ENCODE measurements around the gene SMOC2. TPM values are rescaled to one million over a fixed set of nuclear protein-coding genes. Genes with fewer than 3 reads are reported as not detected.
"Not testable (repeated sequence)": the region's sequence is repeated elsewhere in the genome, so short reads cannot be mapped to it uniquely, and the experiment has no call there.

The SMOC2 gene
- total and polyA plus RNA-seq, 12 donors: 6.6 to 39.1 (median 17.6) TPM

GRCh38 chr6:168563656-168564055 lies 122.7 kb downstream of the SMOC2 start:
- no peak overlapping the region for H3K27ac ChIP-seq
- no peak for ATAC-seq
- no peak for DNase-seq
- H3K4me3 ChIP-seq: no peak overlapping the region
- H3K4me1 ChIP-seq: peaks cover 0 to 10% (median 0%) of the 10 kb centered on the region in 9 donors
- intact Hi-C loops (cut with DNase I): no loop called here
- TF ChIP-seq, protein P1, sequence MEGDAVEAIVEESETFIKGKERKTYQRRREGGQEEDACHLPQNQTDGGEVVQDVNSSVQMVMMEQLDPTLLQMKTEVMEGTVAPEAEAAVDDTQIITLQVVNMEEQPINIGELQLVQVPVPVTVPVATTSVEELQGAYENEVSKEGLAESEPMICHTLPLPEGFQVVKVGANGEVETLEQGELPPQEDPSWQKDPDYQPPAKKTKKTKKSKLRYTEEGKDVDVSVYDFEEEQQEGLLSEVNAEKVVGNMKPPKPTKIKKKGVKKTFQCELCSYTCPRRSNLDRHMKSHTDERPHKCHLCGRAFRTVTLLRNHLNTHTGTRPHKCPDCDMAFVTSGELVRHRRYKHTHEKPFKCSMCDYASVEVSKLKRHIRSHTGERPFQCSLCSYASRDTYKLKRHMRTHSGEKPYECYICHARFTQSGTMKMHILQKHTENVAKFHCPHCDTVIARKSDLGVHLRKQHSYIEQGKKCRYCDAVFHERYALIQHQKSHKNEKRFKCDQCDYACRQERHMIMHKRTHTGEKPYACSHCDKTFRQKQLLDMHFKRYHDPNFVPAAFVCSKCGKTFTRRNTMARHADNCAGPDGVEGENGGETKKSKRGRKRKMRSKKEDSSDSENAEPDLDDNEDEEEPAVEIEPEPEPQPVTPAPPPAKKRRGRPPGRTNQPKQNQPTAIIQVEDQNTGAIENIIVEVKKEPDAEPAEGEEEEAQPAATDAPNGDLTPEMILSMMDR (IDR thresholded peaks at IDR 0.05): no peak
- H3K9me3 ChIP-seq: no peaks in the 10 kb centered on the region
- peaks cover 0 to 12% (median 0%) of the 10 kb centered on the region in 7 donors for H3K27me3 ChIP-seq
- H3K36me3 ChIP-seq: no peaks in the 10 kb centered on the region
- WGBS, 2 donors: 71 to 79% methylated on average over 11 of the region's 11 CpGs

GRCh38 chr6:168565112-168565511 lies 124.1 kb downstream of the SMOC2 start:
- Histone ChIP-seq H3K4me1 (peaks cover 0 to under 1% (median 0%) of the 10 kb centered on the region in 9 donors), H3K27ac (no peak overlapping the region), H3K27me3 (peaks cover 0 to 12% (median 0%) of the 10 kb centered on the region in 7 donors), H3K4me3 (no peak overlapping the region), H3K36me3 (no peaks in the 10 kb centered on the region), H3K9me3 (no peaks in the 10 kb centered on the region)
- 87 to 89% methylated on average over 4 of the region's 4 CpGs for WGBS, 2 donors
- intact Hi-C loops (cut with DNase I): no loop called here
- TF ChIP-seq, protein P1 (IDR thresholded peaks at IDR 0.05): no peak
- DNase-seq (no peak), ATAC-seq (no peak)

DNA sequence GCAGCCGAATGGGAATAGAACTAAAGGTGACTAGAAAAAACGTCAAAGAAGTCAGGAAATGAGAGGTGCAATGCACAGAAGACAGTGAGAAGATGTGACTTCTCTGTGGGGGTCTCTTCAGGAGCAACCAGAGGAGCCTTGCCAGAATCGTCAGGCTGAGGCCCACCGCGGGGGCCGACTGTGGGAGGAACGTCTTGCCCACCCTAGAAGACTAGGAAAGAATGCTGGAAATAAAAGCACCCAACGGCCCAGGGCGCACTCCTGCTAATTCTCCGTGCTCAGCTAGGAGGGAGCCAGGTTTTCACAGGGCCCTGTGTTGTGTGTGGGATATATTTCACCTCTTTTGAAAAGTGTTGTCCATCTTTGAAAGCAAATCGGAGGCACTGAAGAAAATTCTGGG lies 129.2 kb downstream of the SMOC2 start:
- H3K27me3 ChIP-seq: peaks cover 0 to 10% (median 3%) of the 10 kb centered on the region in 7 donors
- H3K36me3 ChIP-seq: no peaks in the 10 kb centered on the region
- no peak for DNase-seq
- WGBS, 2 donors: 77 to 82% methylated on average over 11 of the region's 11 CpGs
- no peak for ATAC-seq
- no peak overlapping the region for H3K27ac ChIP-seq
- no peaks in the 10 kb centered on the region for H3K9me3 ChIP-seq
- no peak overlapping the region for H3K4me3 ChIP-seq
- TF ChIP-seq, protein P1 (IDR thresholded peaks at IDR 0.05): no peak
- intact Hi-C loops (cut with DNase I): loop anchor here in 1 of 10 donors (10.0 kb wide), 1 partner anchor 105 kb away; no protein-coding TSS in a partner anchor
- peaks cover 0 to 12% (median 0%) of the 10 kb centered on the region in 9 donors for H3K4me1 ChIP-seq

DNA sequence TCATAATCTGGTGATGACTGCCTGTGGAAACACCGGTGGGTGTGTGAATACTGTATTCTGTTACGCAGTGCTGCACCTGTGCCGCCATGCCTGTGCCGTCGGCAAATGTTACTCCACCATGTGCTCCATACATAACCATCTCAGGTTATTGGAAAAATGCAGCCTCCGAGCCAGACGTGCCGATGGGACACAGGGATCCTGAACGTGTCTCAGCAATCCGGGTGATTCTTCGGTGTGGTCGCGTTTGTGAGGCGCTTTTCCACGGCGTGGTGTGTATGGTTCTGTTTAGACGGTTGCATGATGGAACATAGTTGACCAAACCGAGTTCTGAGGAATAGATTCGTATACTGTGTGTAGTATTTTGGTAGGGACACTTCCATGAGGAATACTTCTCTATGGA lies 130.3 kb downstream of the SMOC2 start:
- H3K4me3 ChIP-seq: no peak overlapping the region
- TF ChIP-seq, protein P1 (IDR thresholded peaks at IDR 0.05): no peak
- ATAC-seq (no peak), DNase-seq (no peak)
- peaks cover 0 to 12% (median 0%) of the 10 kb centered on the region in 9 donors for H3K4me1 ChIP-seq
- WGBS, 2 donors: 95 to 96% methylated on average over 19 of the region's 19 CpGs
- H3K27ac ChIP-seq: no peak overlapping the region
- intact Hi-C loops (cut with DNase I): loop anchor here in 1 of 10 donors (10.0 kb wide), 1 partner anchor 106 kb away; no protein-coding TSS in a partner anchor
- no peaks in the 10 kb centered on the region for H3K36me3 ChIP-seq
- H3K9me3 ChIP-seq: no peaks in the 10 kb centered on the region
- peaks cover 0 to 16% (median 8%) of the 10 kb centered on the region in 7 donors for H3K27me3 ChIP-seq

- ATAC-seq: peak in 2 of 8 donors; percentile 13
- not testable (repeated sequence) for H3K4me3 ChIP-seq, H3K36me3 ChIP-seq, H3K27ac ChIP-seq, H3K9me3 ChIP-seq, DNase-seq
- intact Hi-C loops (cut with DNase I): loop anchor here in 1 of 10 donors (10.0 kb wide), 1 partner anchor 109 kb away; no protein-coding TSS in a partner anchor
- WGBS, 2 donors: 86 to 87% methylated on average over 23 to 24 of the region's 28 CpGs
- Histone ChIP-seq H3K27me3 (peaks cover 0 to 22% (median 12%) of the 10 kb centered on the region in 7 donors), H3K4me1 (peaks cover 0 to 12% (median 0%) of the 10 kb centered on the region in 9 donors)
Observed at GRCh38 chr6:168573276-168573835, 132.4 kb downstream of the SMOC2 start.
